Effector memory CD8-positive, alpha-beta T cell (primary cell): Measurements from ENCODE around the gene DHRS2.
A peak's percentile ranks its signal among the peaks of the same experiment; 100 is the strongest.

Source experiments
- ATAC-seq: fragments of 150-1000 bp; cut with Tn5 transposase; replicated peaks from 2 replicates; pipeline ENCODE4 v1.10.0; 2021; ENCODE audit warnings: mild to moderate bottlenecking, moderate library complexity
- DNase-seq, 3 experiments: peaks; one replicate each; pipeline ENCODE4 v3.0.0; 2021
- H3K27ac Mint-ChIP-seq, 2 donors: one replicate each; pipeline ENCODE4 v1.8.0; 2022; ENCODE audit warnings: mild to moderate bottlenecking in 2 of 2, mixed read lengths in 2 of 2, moderate library complexity in 2 of 2
- H3K27me3 Mint-ChIP-seq, 2 donors: one replicate each; pipeline ENCODE4 v1.8.0; 2022; ENCODE audit warnings: mixed read lengths in 2 of 2
- H3K36me3 Mint-ChIP-seq: one replicate; pipeline ENCODE4 v1.8.0; 2022; ENCODE audit warnings: mild to moderate bottlenecking, moderate library complexity, mixed read lengths; ENCODE audit not compliant: insufficient read depth
- H3K4me1 Mint-ChIP-seq, 2 donors: one replicate each; pipeline ENCODE4 v1.8.0; 2022; ENCODE audit warnings: low read depth in 2 of 2, mixed read lengths in 2 of 2
- H3K4me3 Mint-ChIP-seq, 2 donors: one replicate each; pipeline ENCODE4 v1.8.0; 2022; ENCODE audit warnings: mild to moderate bottlenecking in 2 of 2, mixed read lengths in 2 of 2, moderate library complexity in 2 of 2
- H3K9me3 Mint-ChIP-seq, 2 donors: one replicate each; pipeline ENCODE4 v1.8.0; 2022; ENCODE audit warnings: mixed read lengths in 2 of 2

Gene DHRS2

GRCh38 chr14:23618415-23618988 is 17.7 kb upstream of the DHRS2 start:
- H3K27ac Mint-ChIP-seq: no peak overlapping the region
- no peaks in the 10 kb centered on the region for H3K4me1 Mint-ChIP-seq
- no peak overlapping the region for H3K4me3 Mint-ChIP-seq
- no peaks in the 10 kb centered on the region for H3K36me3 Mint-ChIP-seq
- H3K27me3 Mint-ChIP-seq: peaks cover 37 to 45% of the 10 kb centered on the region in 2 donors
- ATAC-seq: no peak
- DNase-seq: no peak
- H3K9me3 Mint-ChIP-seq: no peaks in the 10 kb centered on the region

DNA sequence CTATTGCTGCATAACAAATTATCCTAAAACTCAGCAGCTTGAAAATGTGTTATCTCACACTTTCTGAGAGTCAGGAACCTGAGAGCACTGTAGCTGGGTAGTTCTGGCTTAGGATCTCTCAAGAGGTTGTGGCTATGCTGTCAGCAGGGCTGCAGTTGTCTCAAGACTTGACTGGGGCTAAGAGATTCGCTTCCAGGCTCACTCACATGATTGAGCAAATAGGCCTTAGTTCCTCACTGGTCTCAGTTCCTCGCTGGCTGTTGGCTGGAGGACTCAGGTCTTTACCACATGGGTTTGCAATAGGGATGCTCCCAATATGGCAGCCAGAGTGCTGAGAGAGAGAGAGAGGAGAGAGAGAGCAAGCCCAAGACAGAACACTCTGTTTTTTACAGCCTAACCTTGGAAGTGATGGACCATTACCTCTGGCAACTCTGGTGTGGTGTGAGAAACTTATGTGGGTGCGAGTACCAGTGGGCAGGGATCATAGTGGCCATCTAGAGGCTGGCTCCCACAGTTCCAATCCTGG is 15.9 kb upstream of the DHRS2 start:
- H3K4me3 Mint-ChIP-seq: no peak overlapping the region
- DNase-seq (no peak), ATAC-seq (no peak)
- H3K36me3 Mint-ChIP-seq: no peaks in the 10 kb centered on the region
- peaks cover 45 to 48% of the 10 kb centered on the region in 2 donors for H3K27me3 Mint-ChIP-seq
- H3K4me1 Mint-ChIP-seq: no peaks in the 10 kb centered on the region
- no peak overlapping the region for H3K27ac Mint-ChIP-seq
- H3K9me3 Mint-ChIP-seq: peaks cover 0 to 9% of the 10 kb centered on the region in 2 donors

DNA sequence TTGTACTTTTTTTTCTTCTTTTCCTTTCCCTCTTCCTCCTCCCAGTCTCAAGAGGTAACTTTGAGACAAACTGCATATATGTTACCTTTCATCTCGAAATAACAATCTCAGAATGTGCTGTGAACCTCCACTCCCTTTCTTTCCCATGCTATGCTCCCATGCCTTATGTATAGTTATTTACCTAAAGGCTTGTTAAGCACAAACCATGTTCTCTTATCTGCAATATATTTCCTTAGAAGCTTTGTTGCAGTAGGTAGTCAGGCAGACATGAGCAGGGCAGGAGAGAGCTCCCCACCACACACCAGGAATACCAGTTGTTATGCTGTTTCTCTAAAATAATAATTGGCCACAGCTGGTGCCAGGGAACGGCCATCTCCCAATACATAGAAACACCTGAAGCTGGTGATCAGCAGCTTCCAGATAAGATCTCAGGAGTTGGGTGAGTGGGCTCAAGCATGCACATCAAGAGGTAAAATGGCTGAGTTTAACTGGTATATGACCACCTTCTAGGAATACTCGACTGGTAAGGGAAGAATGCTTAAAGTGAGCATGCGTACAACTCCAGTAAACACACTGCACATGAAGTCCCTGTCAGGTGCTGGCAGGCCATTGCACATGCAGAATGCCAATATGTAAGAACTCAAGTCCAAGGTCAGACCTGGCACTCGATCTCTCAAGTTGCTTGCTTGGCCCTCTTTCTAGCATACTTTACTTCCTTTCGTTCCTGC is 14.8 kb upstream of the DHRS2 start:
- H3K4me1 Mint-ChIP-seq: no peaks in the 10 kb centered on the region
- no peak overlapping the region for H3K4me3 Mint-ChIP-seq
- DNase-seq (no peak), ATAC-seq (no peak)
- H3K36me3 Mint-ChIP-seq: no peaks in the 10 kb centered on the region
- peaks cover 0 to 9% of the 10 kb centered on the region in 2 donors for H3K9me3 Mint-ChIP-seq
- no peak overlapping the region for H3K27ac Mint-ChIP-seq
- H3K27me3 Mint-ChIP-seq: peaks cover 45 to 49% of the 10 kb centered on the region in 2 donors

GRCh38 chr14:23621932-23622730 is 14.0 kb upstream of the DHRS2 start:
- no peaks in the 10 kb centered on the region for H3K4me1 Mint-ChIP-seq

GRCh38 chr14:23622990-23623389 is 13.2 kb upstream of the DHRS2 start:
- Mint-ChIP-seq H3K9me3 (peaks cover 0 to 9% of the 10 kb centered on the region in 2 donors), H3K27me3 (peaks cover 54 to 55% of the 10 kb centered on the region in 2 donors), H3K27ac (no peak overlapping the region), H3K4me1 (no peaks in the 10 kb centered on the region), H3K4me3 (no peak overlapping the region), H3K36me3 (no peaks in the 10 kb centered on the region)
- DNase-seq (no peak), ATAC-seq (no peak)

More at GRCh38 chr14:23621932-23622730, 14.0 kb upstream of the DHRS2 start:
- Mint-ChIP-seq H3K27ac (peak overlapping the region in 1 of 2 donors; percentile 13), H3K9me3 (peaks cover 0 to 9% of the 10 kb centered on the region in 2 donors), H3K4me3 (no peak overlapping the region), H3K36me3 (no peaks in the 10 kb centered on the region), H3K27me3 (peaks cover 46 to 49% of the 10 kb centered on the region in 2 donors)
- DNase-seq (no peak), ATAC-seq (no peak)

DNA sequence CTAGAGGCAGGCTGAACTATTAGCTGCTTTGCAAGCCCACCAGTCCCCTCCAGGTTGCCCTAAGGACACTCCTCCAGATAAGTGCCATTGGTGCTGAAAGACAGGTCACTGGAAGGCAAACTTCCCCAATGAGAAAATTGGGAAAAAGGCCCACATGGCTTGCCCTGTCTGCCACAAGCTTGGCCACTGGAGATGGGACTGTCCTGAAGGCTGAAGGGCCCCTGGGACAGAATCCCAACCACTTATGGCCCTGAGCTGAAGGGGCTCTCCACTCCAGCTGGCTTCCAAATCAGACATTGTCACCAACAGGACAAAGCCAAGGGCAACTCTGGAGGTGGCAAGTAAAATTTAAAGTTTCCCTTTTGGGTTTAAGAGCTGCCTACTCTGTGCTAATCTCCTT is 12.2 kb upstream of the DHRS2 start:
- H3K27me3 Mint-ChIP-seq: peaks cover 46 to 54% of the 10 kb centered on the region in 2 donors
- no peak overlapping the region for H3K27ac Mint-ChIP-seq
- no peaks in the 10 kb centered on the region for H3K36me3 Mint-ChIP-seq
- DNase-seq (no peak), ATAC-seq (no peak)
- no peak overlapping the region for H3K4me3 Mint-ChIP-seq
- peaks cover 0 to 9% of the 10 kb centered on the region in 2 donors for H3K9me3 Mint-ChIP-seq
- H3K4me1 Mint-ChIP-seq: no peaks in the 10 kb centered on the region

- no peak overlapping the region for H3K4me3 Mint-ChIP-seq
Observed at GRCh38 chr14:23624830-23625404, 11.2 kb upstream of the DHRS2 start.

DNA sequence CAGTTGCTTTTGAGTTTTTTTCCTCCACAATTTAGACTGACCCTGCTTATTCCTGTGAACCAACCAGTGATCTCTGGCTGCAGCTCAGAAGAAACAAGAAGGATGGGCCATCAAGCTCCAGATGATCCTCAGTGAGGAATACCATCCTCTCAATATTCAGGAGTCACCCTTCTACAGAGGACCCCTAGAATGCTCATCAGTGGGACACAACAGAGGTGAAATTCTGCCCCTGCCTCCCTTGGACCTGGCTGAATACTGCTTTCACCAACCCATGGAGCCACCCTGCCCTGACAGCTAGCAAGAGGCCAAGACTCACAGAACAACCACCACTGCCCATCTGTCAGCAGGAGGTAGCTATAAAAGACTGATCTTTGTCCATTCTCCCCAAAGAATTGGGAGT is 9.2 kb upstream of the DHRS2 start:
- peaks cover 0 to 1% of the 10 kb centered on the region in 2 donors for H3K4me1 Mint-ChIP-seq
- no peaks in the 10 kb centered on the region for H3K36me3 Mint-ChIP-seq
- ATAC-seq (no peak), DNase-seq (no peak)
- no peak overlapping the region for H3K27ac Mint-ChIP-seq
- H3K4me3 Mint-ChIP-seq: no peak overlapping the region
- H3K9me3 Mint-ChIP-seq: peaks cover 0 to 9% of the 10 kb centered on the region in 2 donors
- H3K27me3 Mint-ChIP-seq: peaks cover 31 to 33% of the 10 kb centered on the region in 2 donors

More at GRCh38 chr14:23624830-23625404, 11.2 kb upstream of the DHRS2 start:
- Mint-ChIP-seq H3K27me3 (peaks cover 42 to 52% of the 10 kb centered on the region in 2 donors), H3K4me1 (no peaks in the 10 kb centered on the region), H3K9me3 (peaks cover 0 to 9% of the 10 kb centered on the region in 2 donors), H3K27ac (no peak overlapping the region), H3K36me3 (no peaks in the 10 kb centered on the region)
- DNase-seq (no peak), ATAC-seq (no peak)

DNA sequence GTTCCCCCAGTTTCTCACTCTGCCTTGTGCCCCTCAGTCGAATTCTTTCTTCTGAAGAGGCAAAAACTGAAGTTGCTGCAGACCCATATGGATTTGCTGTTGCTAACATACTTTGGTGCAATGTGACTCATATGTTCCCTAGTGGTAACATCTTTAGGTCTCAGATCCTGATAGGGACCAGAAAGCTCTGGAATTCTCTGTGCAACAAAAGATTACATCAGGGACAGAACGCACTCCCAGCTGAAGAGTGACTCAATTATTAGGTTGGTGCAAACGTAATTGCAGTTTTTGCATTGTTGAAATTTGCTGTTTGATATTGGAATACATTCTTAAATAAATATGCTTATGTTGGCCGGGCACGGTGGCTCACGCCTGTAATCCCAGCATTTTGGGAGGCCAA is 8.2 kb upstream of the DHRS2 start:
- H3K9me3 Mint-ChIP-seq: peaks cover 0 to 9% of the 10 kb centered on the region in 2 donors
- DNase-seq (no peak), ATAC-seq (no peak)
- H3K27me3 Mint-ChIP-seq: peaks cover 21 to 23% of the 10 kb centered on the region in 2 donors
- no peaks in the 10 kb centered on the region for H3K36me3 Mint-ChIP-seq
- peaks cover 4 to 5% of the 10 kb centered on the region in 2 donors for H3K4me1 Mint-ChIP-seq
- no peak overlapping the region for H3K4me3 Mint-ChIP-seq
- no peak overlapping the region for H3K27ac Mint-ChIP-seq

DNA sequence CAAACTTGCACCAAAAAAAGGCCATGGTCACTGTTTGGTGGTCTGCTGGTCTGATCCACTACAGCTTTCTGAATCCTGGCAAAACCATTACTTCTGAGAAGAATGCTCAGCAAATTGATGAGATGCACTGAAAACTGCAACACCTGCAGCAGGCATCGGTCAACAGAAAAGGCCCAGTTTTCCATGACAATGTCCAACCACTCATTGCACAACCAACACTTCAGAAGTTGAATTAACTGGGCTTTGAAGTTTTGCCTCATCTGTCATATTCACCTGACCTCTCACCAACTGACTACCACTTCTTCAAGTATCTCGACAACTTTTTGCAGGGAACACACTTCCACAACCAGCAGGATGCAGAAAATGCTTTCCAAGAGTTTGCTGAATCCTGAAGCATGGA is 7.0 kb upstream of the DHRS2 start:
- H3K27me3 Mint-ChIP-seq: peaks cover 16 to 17% of the 10 kb centered on the region in 2 donors
- no peak for ATAC-seq
- H3K9me3 Mint-ChIP-seq: peaks cover 0 to 8% of the 10 kb centered on the region in 2 donors
- H3K27ac Mint-ChIP-seq: no peak overlapping the region
- no peak overlapping the region for H3K4me3 Mint-ChIP-seq
- DNase-seq: no peak
- H3K4me1 Mint-ChIP-seq: peaks cover 4 to 5% of the 10 kb centered on the region in 2 donors
- no peaks in the 10 kb centered on the region for H3K36me3 Mint-ChIP-seq

GRCh38 chr14:23629832-23630396 is 6.2 kb upstream of the DHRS2 start:
- Mint-ChIP-seq H3K9me3 (peaks cover 0 to 1% of the 10 kb centered on the region in 2 donors), H3K4me1 (peaks cover 4 to 5% of the 10 kb centered on the region in 2 donors), H3K4me3 (no peak overlapping the region), H3K27ac (no peak overlapping the region), H3K27me3 (peaks cover 9 to 10% of the 10 kb centered on the region in 2 donors), H3K36me3 (no peaks in the 10 kb centered on the region)
- ATAC-seq: no peak
- no peak for DNase-seq

- Mint-ChIP-seq H3K27ac (no peak overlapping the region), H3K27me3 (peaks cover 6 to 9% of the 10 kb centered on the region in 2 donors), H3K9me3 (no peaks in the 10 kb centered on the region), H3K36me3 (no peaks in the 10 kb centered on the region), H3K4me1 (peaks cover 4 to 5% of the 10 kb centered on the region in 2 donors), H3K4me3 (no peak overlapping the region)
- ATAC-seq (no peak), DNase-seq (no peak)
Observed at GRCh38 chr14:23630687-23631086, 5.5 kb upstream of the DHRS2 start.

DNA sequence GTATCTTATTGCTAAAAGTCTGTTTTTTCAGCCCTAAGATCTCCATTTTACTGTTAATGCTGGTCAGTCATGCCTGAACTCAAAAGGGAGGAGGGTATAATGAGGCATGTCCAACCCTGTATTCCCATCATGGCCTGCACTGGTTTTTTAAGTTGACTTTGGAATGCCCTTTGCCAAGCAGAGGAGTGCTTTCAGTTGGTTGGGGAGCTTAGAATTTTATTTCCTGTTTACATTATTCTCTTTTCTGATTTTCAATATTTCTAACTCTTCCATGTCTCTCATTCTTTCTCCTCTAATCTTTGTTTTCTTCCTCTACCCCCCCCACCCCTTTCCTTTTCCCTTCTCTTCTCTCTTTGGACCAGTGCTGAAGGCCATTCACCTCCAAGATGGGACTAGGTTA is 4.9 kb upstream of the DHRS2 start:
- ATAC-seq (no peak), DNase-seq (no peak)
- Mint-ChIP-seq H3K27me3 (peaks cover 6 to 9% of the 10 kb centered on the region in 2 donors), H3K4me3 (no peak overlapping the region), H3K4me1 (peaks cover 4 to 5% of the 10 kb centered on the region in 2 donors), H3K36me3 (no peaks in the 10 kb centered on the region), H3K27ac (no peak overlapping the region), H3K9me3 (no peaks in the 10 kb centered on the region)
